Loucy (cell line): ENCODE measurements around the gene EAPP.

Source experiments
- CTCF ChIP-seq: fragments of 200-600 bp; sonication (generic); conservative IDR thresholded peaks from 2 replicates; pipeline ENCODE4 v1.5.1; 2014; ENCODE audit warnings: mild to moderate bottlenecking, antibody characterized with exemption, low read length
- EZH2phosphoT487 ChIP-seq: fragments of 200-600 bp; IDR thresholded peaks from 2 replicates; pipeline ENCODE4 v1.6.1; 2018; ENCODE audit warnings: antibody characterized with exemption, mild to moderate bottlenecking, moderate library complexity, borderline replicate concordance

DNA sequence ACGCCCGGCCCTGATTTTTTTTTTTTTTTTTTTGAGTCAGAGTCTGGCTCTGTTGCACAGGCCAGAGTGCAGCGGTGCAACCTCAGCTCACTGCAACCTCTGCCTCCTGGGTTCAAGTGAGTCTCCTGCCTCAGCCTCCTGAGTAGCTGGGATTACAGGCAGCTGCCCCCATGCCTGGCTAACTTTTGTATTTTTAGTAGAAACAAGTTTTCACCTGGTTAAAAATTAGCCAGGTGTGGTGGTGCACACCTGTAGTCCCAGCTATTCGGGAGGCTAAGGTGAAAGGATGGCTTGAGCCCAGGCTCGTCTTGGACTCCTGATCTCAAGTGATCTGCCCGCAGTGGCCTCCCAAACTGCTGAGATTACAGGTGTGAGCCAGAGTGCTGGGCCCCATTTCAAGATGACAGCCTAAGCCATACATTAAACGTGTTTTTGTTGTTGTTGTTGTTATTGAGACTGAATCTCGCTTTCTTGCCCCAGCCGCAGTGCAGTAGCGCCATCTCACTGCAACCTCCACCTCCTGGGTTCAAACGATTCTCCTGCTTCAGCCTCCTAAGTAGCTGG is 42.7 kb upstream of the EAPP start:
- TF ChIP-seq CTCF (no peak), EZH2phosphoT487 (no peak)
